Ascending aorta (tissue), 2 donors: ENCODE measurements around the gene SLC4A1AP. TPM values are rescaled to one million over a fixed set of nuclear protein-coding genes. Genes with fewer than 3 reads are reported as not detected.
A peak's percentile ranks its signal among the peaks of the same experiment; 100 is the strongest.

ENCODE experiments used
- DNase-seq, 2 donors: peaks; one replicate each; pipeline ENCODE4 v3.0.0-alpha.2; 2019; ENCODE audit warnings: low spot score in 2 of 2
- H3K27ac ChIP-seq, 2 donors: fragments of 200-600 bp; sonication (generic); one replicate each; pipeline ENCODE4 v1.5.1; 2016 to 2017; ENCODE audit warnings: mild to moderate bottlenecking in 1 of 2
- H3K27me3 ChIP-seq: fragments of 200-600 bp; sonication (generic); one replicate; pipeline ENCODE4 v1.5.1; 2017
- H3K36me3 ChIP-seq, 2 donors: fragments of 200-600 bp; sonication (generic); one replicate each; pipeline ENCODE4 v1.5.1; 2016
- H3K4me1 ChIP-seq, 2 donors: fragments of 200-600 bp; sonication (generic); one replicate each; pipeline ENCODE4 v1.5.1; 2016 to 2017; ENCODE audit warnings: mild to moderate bottlenecking in 1 of 2
- H3K4me3 ChIP-seq, 2 donors: fragments of 200-600 bp; sonication (generic); one replicate each; pipeline ENCODE4 v1.5.1; 2016 to 2017; ENCODE audit warnings: mild to moderate bottlenecking in 1 of 2
- H3K9me3 ChIP-seq, 2 donors: fragments of 200-600 bp; sonication (generic); one replicate each; pipeline ENCODE4 v1.5.1; 2016
- CTCF ChIP-seq, 3 experiments: fragments of 200-600 bp in 2 of 3; fragments of 450-650 bp in 1 of 3; sonication (generic) in 2 of 3; IDR thresholded peaks; one replicate each; pipeline ENCODE4 v1.5.1; 2016 to 2019; ENCODE audit warnings: antibody characterized with exemption in 3 of 3, mild to moderate bottlenecking in 1 of 3, moderate library complexity in 1 of 3
- intact Hi-C: fragments of 100-400 bp; cut with DNase I; formaldehyde crosslinking; loops from one replicate; pipeline ENCODE4 v1.15.1; 2023
- total RNA-seq: library from RNA; depleted of rRNA; stranded (reverse); fragments of >200 nt; gene quantifications from one replicate; pipeline ENCODE4 v1.1.0, GENCODE V29; 2016

Gene SLC4A1AP
- total RNA-seq, 1 donor from 2014 or later: 26.8 TPM

GRCh38 chr2:27730261-27730662 lies 66.6 kb downstream of the SLC4A1AP start:
- Histone ChIP-seq H3K27ac (peak overlapping the region; percentile 19 to 31), H3K4me1 (peaks cover 2 to 16% of the 10 kb centered on the region in 2 donors)

GRCh38 chr2:27730980-27731691 lies 67.4 kb downstream of the SLC4A1AP start:
- Histone ChIP-seq H3K36me3 (no peaks in the 10 kb centered on the region), H3K9me3 (no peaks in the 10 kb centered on the region), H3K4me1 (peaks cover 7 to 19% of the 10 kb centered on the region in 2 donors), H3K4me3 (no peak overlapping the region), H3K27me3 (no peaks in the 10 kb centered on the region), H3K27ac (no peak overlapping the region)
- intact Hi-C loops: no loop called here
- no peak for TF ChIP-seq CTCF (IDR thresholded peaks at IDR 0.05)
- no peak for DNase-seq

More at GRCh38 chr2:27730261-27730662, 66.6 kb downstream of the SLC4A1AP start:
- DNase-seq: no peak
- Histone ChIP-seq H3K4me3 (no peak overlapping the region), H3K9me3 (no peaks in the 10 kb centered on the region), H3K36me3 (no peaks in the 10 kb centered on the region), H3K27me3 (no peaks in the 10 kb centered on the region)
- intact Hi-C loops: no loop called here
- no peak for TF ChIP-seq CTCF (IDR thresholded peaks at IDR 0.05)

GRCh38 chr2:27734305-27734704 lies 70.6 kb downstream of the SLC4A1AP start:
- no peak for DNase-seq
- TF ChIP-seq CTCF (IDR thresholded peaks at IDR 0.05): no peak
- peak overlapping the region; percentile 90 for H3K27ac ChIP-seq
- no peaks in the 10 kb centered on the region for H3K36me3 ChIP-seq
- no peak overlapping the region for H3K4me3 ChIP-seq
- intact Hi-C loops: loop anchor here (2.0 kb wide), 1 partner anchor 36 kb away; the partner anchor contains the start of gene MRPL33
- H3K9me3 ChIP-seq: no peaks in the 10 kb centered on the region
- no peaks in the 10 kb centered on the region for H3K27me3 ChIP-seq
- peaks cover 5 to 18% of the 10 kb centered on the region in 2 donors for H3K4me1 ChIP-seq

GRCh38 chr2:27735263-27735904 lies 71.7 kb downstream of the SLC4A1AP start:
- H3K9me3 ChIP-seq: no peaks in the 10 kb centered on the region
- no peaks in the 10 kb centered on the region for H3K27me3 ChIP-seq
- peak overlapping the region; percentile 50 to 67 for H3K4me3 ChIP-seq
- H3K36me3 ChIP-seq: no peaks in the 10 kb centered on the region
- peak; percentile 60 to 94 for DNase-seq
- intact Hi-C loops: loop anchor here (2.0 kb wide), 1 partner anchor 35 kb away; the partner anchor contains the start of gene MRPL33
- peaks cover 5 to 18% of the 10 kb centered on the region in 2 donors for H3K4me1 ChIP-seq
- H3K27ac ChIP-seq: peak overlapping the region; percentile 90
- no peak for TF ChIP-seq CTCF (IDR thresholded peaks at IDR 0.05)

GRCh38 chr2:27736031-27736889 lies 72.6 kb downstream of the SLC4A1AP start:
- DNase-seq: no peak
- Histone ChIP-seq H3K27ac (peak overlapping the region; percentile 90), H3K4me1 (peaks cover 5 to 18% of the 10 kb centered on the region in 2 donors), H3K36me3 (no peaks in the 10 kb centered on the region), H3K4me3 (peak overlapping the region; percentile 50 to 67), H3K9me3 (no peaks in the 10 kb centered on the region), H3K27me3 (no peaks in the 10 kb centered on the region)
- intact Hi-C loops: no loop called here
- TF ChIP-seq CTCF (IDR thresholded peaks at IDR 0.05): no peak
